ENCODE measurements around the gene TLR10.

DNA sequence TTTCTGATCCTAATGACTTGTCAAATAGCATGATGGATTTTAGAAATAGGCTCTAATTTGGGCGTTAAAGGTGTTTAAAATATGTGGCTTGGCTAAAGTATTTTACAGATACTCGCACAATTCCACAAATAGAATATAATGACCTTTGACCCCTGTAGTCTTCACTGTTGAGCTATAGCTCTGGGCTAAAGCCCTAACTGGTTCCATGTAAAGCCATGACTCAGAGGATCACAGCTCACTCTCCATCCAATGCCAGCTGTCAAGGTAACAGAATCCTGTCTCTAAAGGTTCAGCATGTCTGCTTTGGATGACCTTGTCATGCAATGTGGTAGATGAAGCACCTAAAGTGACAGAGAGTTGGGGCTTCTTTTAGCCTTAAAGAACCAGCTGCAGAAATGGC, 42.5 kb downstream of the TLR10 start:
- no peak for TF ChIP-seq POLR2A (IDR thresholded peaks at IDR 0.05)
- no peak for TF ChIP-seq CTCF (IDR thresholded peaks at IDR 0.05)
- no peak for TF ChIP-seq POLR2AphosphoS5 (IDR thresholded peaks at IDR 0.05; ENCODE audit: insufficient read depth in 1 of 2, low read depth in 1 of 2)

Data from vagina (tissue), 2 donors.